ENCODE data around the gene SUSD6. TPM values are rescaled to one million over a fixed set of nuclear protein-coding genes. Genes with fewer than 3 reads are reported as not detected.

Gene SUSD6
- total and polyA plus RNA-seq, 2 experiments from 2014 or later: 2.8 to 3.4 TPM

DNA sequence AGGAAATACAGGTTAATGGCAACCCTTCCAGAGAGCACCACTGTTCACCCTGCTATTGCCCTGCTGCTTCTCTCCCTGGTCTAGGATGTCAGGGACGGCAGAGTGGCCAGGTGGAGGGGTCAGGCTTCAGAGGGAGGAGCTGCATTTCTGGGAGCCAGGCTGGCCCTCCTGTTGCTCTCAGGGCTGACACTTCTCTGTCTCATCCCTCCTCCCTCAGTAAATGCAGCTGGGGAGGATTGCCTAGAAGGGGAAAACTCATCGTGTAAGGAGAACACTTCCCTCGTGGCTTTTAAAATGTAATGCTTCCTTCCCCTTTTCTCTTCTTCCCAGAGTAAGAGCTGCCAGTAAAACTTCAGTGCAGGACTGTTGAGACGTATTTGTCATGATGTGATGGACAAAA, 20.8 kb downstream of the SUSD6 start:
- peaks cover 3% of the 10 kb centered on the region for H3K27me3 Mint-ChIP-seq (ENCODE audit: insufficient read depth, low read depth, poor library complexity)
- H3K27ac ChIP-seq (ENCODE audit: low read depth): no peak overlapping the region

GRCh38 chr14:69632593-69633151, 21.3 kb downstream of the SUSD6 start:
- DNase-seq (ENCODE audit: low spot score): no peak
- TF ChIP-seq ZNF331 (CRISPR knock-in tag; IDR thresholded peaks at IDR 0.05; ENCODE audit: low read depth) (no peak), ZNF114 (CRISPR knock-in tag; IDR thresholded peaks at IDR 0.05) (no peak), CREB1 (CRISPR knock-in tag; IDR thresholded peaks at IDR 0.05; ENCODE audit: low read depth) (no peak), STAT1 (IDR thresholded peaks at IDR 0.05; ENCODE audit: unreplicated experiment) (no peak), POLR2AphosphoS5 (IDR thresholded peaks at IDR 0.05; ENCODE audit: low read depth) (no peak)
- TF ChIP-seq, protein P1, sequence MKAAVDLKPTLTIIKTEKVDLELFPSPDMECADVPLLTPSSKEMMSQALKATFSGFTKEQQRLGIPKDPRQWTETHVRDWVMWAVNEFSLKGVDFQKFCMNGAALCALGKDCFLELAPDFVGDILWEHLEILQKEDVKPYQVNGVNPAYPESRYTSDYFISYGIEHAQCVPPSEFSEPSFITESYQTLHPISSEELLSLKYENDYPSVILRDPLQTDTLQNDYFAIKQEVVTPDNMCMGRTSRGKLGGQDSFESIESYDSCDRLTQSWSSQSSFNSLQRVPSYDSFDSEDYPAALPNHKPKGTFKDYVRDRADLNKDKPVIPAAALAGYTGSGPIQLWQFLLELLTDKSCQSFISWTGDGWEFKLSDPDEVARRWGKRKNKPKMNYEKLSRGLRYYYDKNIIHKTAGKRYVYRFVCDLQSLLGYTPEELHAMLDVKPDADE (IDR thresholded peaks at IDR 0.05): no peak
- H2AFZ ChIP-seq: no peak overlapping the region
- no peaks in the 10 kb centered on the region for H3K27me3 ChIP-seq (ENCODE audit: insufficient read depth)
- no peak overlapping the region for H3K27ac ChIP-seq (ENCODE audit: low read depth)
- no peak overlapping the region for H3K4me3 ChIP-seq
- H3K4me3 Mint-ChIP-seq: no peak overlapping the region; the same call in 2 of the 3 replicates
- H3F3A ChIP-seq (replicated peaks; ENCODE audit: low read depth): no peaks in the 10 kb centered on the region
- peaks cover 44% of the 10 kb centered on the region for H3K4me1 ChIP-seq (ENCODE audit: insufficient read depth)
- H3K9me3 Mint-ChIP-seq: no peaks in the 10 kb centered on the region
- peak overlapping the region; percentile 42; the same call in 1 of the 2 replicates for H3K4me2 ChIP-seq
- H3K36me3 Mint-ChIP-seq (ENCODE audit: low read depth): no peaks in the 10 kb centered on the region
- ATAC-seq: no peak
- H3K9me2 ChIP-seq (ENCODE audit: insufficient read depth): no peaks in the 10 kb centered on the region
- H4K20me1 ChIP-seq (replicated peaks; ENCODE audit: insufficient read depth): no peaks in the 10 kb centered on the region; the same call in 1 of the 2 replicates
- H3K79me2 ChIP-seq (replicated peaks; ENCODE audit: insufficient read depth): no peaks in the 10 kb centered on the region
- H3K36me3 ChIP-seq (ENCODE audit: insufficient read depth): no peaks in the 10 kb centered on the region
- no peak overlapping the region for H3K27ac Mint-ChIP-seq
- peaks cover 76% of the 10 kb centered on the region for H3K4me1 Mint-ChIP-seq
- peaks cover 3% of the 10 kb centered on the region for H3K27me3 Mint-ChIP-seq (ENCODE audit: insufficient read depth, low read depth, poor library complexity)

More for the DNA sequence above, 20.8 kb downstream of the SUSD6 start:
- no peaks in the 10 kb centered on the region for H3K27me3 ChIP-seq (ENCODE audit: insufficient read depth)
- H3K4me1 ChIP-seq (ENCODE audit: insufficient read depth): peaks cover 41% of the 10 kb centered on the region
- H2AFZ ChIP-seq: no peak overlapping the region
- H3K36me3 ChIP-seq (ENCODE audit: insufficient read depth): no peaks in the 10 kb centered on the region
- Mint-ChIP-seq H3K27ac (no peak overlapping the region), H3K4me3 (no peak overlapping the region; the same call in 2 of the 3 replicates), H3K4me1 (peaks cover 71% of the 10 kb centered on the region), H3K9me3 (no peaks in the 10 kb centered on the region), H3K36me3 (ENCODE audit: low read depth) (no peaks in the 10 kb centered on the region)
- ATAC-seq (peak; percentile 75), DNase-seq (ENCODE audit: low spot score) (no peak)
- H3K79me2 ChIP-seq (replicated peaks; ENCODE audit: insufficient read depth): no peaks in the 10 kb centered on the region
- H4K20me1 ChIP-seq (replicated peaks; ENCODE audit: insufficient read depth): no peaks in the 10 kb centered on the region; the same call in 1 of the 2 replicates
- no peak for TF ChIP-seq POLR2AphosphoS5 (IDR thresholded peaks at IDR 0.05; ENCODE audit: low read depth)
- no peak for TF ChIP-seq CTCF (conservative IDR thresholded peaks at IDR 0.05; ENCODE audit: low read depth in 2 of 2)
- TF ChIP-seq, protein P1 (IDR thresholded peaks at IDR 0.05): no peak
- no peak for TF ChIP-seq ZNF114 (CRISPR knock-in tag; IDR thresholded peaks at IDR 0.05)
- H3K4me2 ChIP-seq: peak overlapping the region; percentile 42; the same call in 1 of the 2 replicates
- H3F3A ChIP-seq (replicated peaks; ENCODE audit: low read depth): no peaks in the 10 kb centered on the region
- no peak overlapping the region for H3K4me3 ChIP-seq
- no peaks in the 10 kb centered on the region for H3K9me2 ChIP-seq (ENCODE audit: insufficient read depth)

Data from GM23338 (cell line).